Measurements from ENCODE around the gene USP24. TPM values are rescaled to one million over a fixed set of nuclear protein-coding genes. Genes with fewer than 3 reads are reported as not detected.
A peak's percentile ranks its signal among the peaks of the same experiment; 100 is the strongest.

USP24 gene
- total RNA-seq, 1 donor from 2014 or later = 30.8 TPM

DNA sequence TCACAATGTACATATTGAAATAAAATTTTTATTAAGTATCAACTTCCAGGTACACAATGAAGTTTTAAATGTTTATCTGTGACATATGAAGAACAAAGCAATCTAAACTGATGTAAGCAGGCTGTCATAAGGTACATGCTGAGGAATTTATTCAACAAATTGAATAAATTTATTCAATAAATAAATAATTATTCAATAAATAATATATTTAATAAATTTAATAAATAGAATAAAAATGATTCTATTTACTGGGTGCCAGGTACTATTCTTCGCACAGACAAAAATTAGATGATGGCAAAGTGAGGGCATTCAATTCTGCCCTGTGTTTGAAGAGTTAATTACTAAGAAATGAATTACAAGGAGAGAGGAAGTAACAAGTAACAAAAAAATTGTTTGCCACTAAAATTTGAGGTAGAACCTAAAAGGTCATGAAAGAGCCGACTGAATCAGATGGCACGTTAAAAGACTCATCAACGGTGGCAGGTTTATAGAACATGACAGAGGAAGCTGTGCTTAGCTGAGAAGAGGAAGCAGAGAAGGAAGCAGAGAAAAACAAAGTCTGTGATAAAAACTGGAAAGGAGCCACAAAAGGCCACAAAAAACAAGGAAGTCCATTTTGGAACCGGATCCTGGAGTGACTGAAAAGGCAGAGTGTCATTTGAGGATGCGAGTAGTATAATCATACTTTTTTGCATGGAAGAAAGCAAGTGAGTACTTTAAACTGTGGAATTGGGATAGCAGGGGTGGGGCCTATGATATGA lies 2.2 kb upstream of the USP24 start:
- TF ChIP-seq, protein P1, sequence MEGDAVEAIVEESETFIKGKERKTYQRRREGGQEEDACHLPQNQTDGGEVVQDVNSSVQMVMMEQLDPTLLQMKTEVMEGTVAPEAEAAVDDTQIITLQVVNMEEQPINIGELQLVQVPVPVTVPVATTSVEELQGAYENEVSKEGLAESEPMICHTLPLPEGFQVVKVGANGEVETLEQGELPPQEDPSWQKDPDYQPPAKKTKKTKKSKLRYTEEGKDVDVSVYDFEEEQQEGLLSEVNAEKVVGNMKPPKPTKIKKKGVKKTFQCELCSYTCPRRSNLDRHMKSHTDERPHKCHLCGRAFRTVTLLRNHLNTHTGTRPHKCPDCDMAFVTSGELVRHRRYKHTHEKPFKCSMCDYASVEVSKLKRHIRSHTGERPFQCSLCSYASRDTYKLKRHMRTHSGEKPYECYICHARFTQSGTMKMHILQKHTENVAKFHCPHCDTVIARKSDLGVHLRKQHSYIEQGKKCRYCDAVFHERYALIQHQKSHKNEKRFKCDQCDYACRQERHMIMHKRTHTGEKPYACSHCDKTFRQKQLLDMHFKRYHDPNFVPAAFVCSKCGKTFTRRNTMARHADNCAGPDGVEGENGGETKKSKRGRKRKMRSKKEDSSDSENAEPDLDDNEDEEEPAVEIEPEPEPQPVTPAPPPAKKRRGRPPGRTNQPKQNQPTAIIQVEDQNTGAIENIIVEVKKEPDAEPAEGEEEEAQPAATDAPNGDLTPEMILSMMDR (IDR thresholded peaks at IDR 0.05; ENCODE audit: insufficient read depth, low read depth, low read length) = no peak
- DNase-seq (ENCODE audit: low read depth) = no peak
- Histone ChIP-seq H3K27ac (ENCODE audit: low read depth, low read length) (no peak overlapping the region), H3K4me2 (ENCODE audit: low read length) (no peak overlapping the region), H2AFZ (ENCODE audit: low read depth, low read length) (no peak overlapping the region), H3K4me3 (ENCODE audit: insufficient read depth, low read depth, low read length) (no peak overlapping the region), H3K36me3 (ENCODE audit: insufficient read depth, low read length) (no peaks in the 10 kb centered on the region), H3K9me3 (ENCODE audit: insufficient read depth, low read depth, low read length) (no peaks in the 10 kb centered on the region), H4K20me1 (ENCODE audit: insufficient read depth, low read length) (peaks cover 19% of the 10 kb centered on the region), H3K4me1 (ENCODE audit: insufficient read depth, low read length) (peaks cover 11% of the 10 kb centered on the region), H3K27me3 (ENCODE audit: insufficient read depth, low read length) (no peaks in the 10 kb centered on the region), H3K79me2 (ENCODE audit: insufficient read depth, low read length) (peaks cover 32% of the 10 kb centered on the region), H3K9ac (ENCODE audit: low read length) (no peak overlapping the region)
- Mint-ChIP-seq H3K4me1 (ENCODE audit: low read depth, unreplicated experiment) (peaks cover 24% of the 10 kb centered on the region), H3K36me3 (ENCODE audit: low read depth, unreplicated experiment) (no peaks in the 10 kb centered on the region), H3K9me3 (ENCODE audit: unreplicated experiment) (no peaks in the 10 kb centered on the region), H3K27me3 (ENCODE audit: low read depth, unreplicated experiment) (peaks cover 2% of the 10 kb centered on the region), H3K4me3 (ENCODE audit: unreplicated experiment) (no peak overlapping the region), H3K27ac (ENCODE audit: unreplicated experiment) (no peak overlapping the region)
- FAIRE-seq = no peak

DNA sequence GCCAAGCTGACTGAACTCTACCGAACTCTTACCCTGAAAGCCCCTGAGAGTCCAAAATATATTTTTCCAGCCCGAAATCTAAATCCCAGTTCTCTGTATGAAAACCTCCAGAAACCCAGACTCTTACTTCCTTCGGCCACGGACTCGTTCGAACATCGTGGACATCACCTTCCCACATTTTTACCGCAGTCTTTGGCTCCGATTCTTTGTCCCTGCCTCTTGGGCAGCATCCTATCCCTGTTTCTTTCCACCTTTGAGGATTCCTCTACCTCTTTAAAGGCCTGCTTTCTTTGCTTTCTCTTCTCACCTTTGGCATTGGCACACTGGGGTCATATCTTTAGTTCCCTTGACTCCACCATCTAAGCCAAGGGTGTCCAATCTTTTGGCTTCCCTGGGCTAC lies 932 bp upstream of the USP24 start:
- no peak for FAIRE-seq
- Histone ChIP-seq H3K4me2 (ENCODE audit: low read length) (peak overlapping the region; percentile 99), H3K27me3 (ENCODE audit: insufficient read depth, low read length) (no peaks in the 10 kb centered on the region), H3K27ac (ENCODE audit: low read depth, low read length) (peak overlapping the region; percentile 77), H3K36me3 (ENCODE audit: insufficient read depth, low read length) (no peaks in the 10 kb centered on the region), H3K9ac (ENCODE audit: low read length) (peak overlapping the region; percentile 93), H3K4me3 (ENCODE audit: insufficient read depth, low read depth, low read length) (peak overlapping the region; percentile 80), H4K20me1 (ENCODE audit: insufficient read depth, low read length) (peaks cover 30% of the 10 kb centered on the region), H3K79me2 (ENCODE audit: insufficient read depth, low read length) (peaks cover 45% of the 10 kb centered on the region), H3K4me1 (ENCODE audit: insufficient read depth, low read length) (peaks cover 11% of the 10 kb centered on the region), H2AFZ (ENCODE audit: low read depth, low read length) (peak overlapping the region; percentile 83), H3K9me3 (ENCODE audit: insufficient read depth, low read depth, low read length) (no peaks in the 10 kb centered on the region)
- Mint-ChIP-seq H3K36me3 (ENCODE audit: low read depth, unreplicated experiment) (no peaks in the 10 kb centered on the region), H3K4me1 (ENCODE audit: low read depth, unreplicated experiment) (peaks cover 37% of the 10 kb centered on the region), H3K4me3 (ENCODE audit: unreplicated experiment) (peak overlapping the region; percentile 98), H3K27me3 (ENCODE audit: low read depth, unreplicated experiment) (peaks cover 2% of the 10 kb centered on the region), H3K9me3 (ENCODE audit: unreplicated experiment) (no peaks in the 10 kb centered on the region), H3K27ac (ENCODE audit: unreplicated experiment) (peak overlapping the region; percentile 97)
- no peak for TF ChIP-seq EZH2 (IDR thresholded peaks at IDR 0.05; ENCODE audit: insufficient read depth, low read length)
- TF ChIP-seq, protein P1 (IDR thresholded peaks at IDR 0.05; ENCODE audit: insufficient read depth, low read depth, low read length) = no peak
- DNase-seq (ENCODE audit: low read depth) = no peak

DNA sequence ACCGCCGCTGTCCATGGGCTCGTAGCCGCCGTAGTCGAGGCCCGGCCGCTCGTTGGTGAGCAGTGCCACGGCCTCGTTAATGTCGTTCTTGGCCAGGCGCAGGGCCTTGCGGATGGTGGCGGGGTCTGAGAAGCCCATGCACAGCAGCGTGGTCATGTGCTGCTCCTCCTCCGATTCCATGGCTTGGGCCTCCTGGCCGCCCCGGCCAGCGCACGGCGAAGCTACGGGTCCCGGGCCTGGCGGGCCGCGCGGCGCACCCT lies 300 bp downstream of the USP24 start:
- no peak for TF ChIP-seq EZH2 (IDR thresholded peaks at IDR 0.05; ENCODE audit: insufficient read depth, low read length)
- TF ChIP-seq, protein P1 (IDR thresholded peaks at IDR 0.05; ENCODE audit: insufficient read depth, low read depth, low read length) = no peak
- Histone ChIP-seq H3K36me3 (ENCODE audit: insufficient read depth, low read length) (no peaks in the 10 kb centered on the region), H3K9ac (ENCODE audit: low read length) (peak overlapping the region; percentile 93), H4K20me1 (ENCODE audit: insufficient read depth, low read length) (peaks cover 39% of the 10 kb centered on the region), H3K4me2 (ENCODE audit: low read length) (peak overlapping the region; percentile 99), H3K27ac (ENCODE audit: low read depth, low read length) (peak overlapping the region; percentile 77), H3K27me3 (ENCODE audit: insufficient read depth, low read length) (no peaks in the 10 kb centered on the region), H2AFZ (ENCODE audit: low read depth, low read length) (peak overlapping the region; percentile 83), H3K4me1 (ENCODE audit: insufficient read depth, low read length) (peaks cover 11% of the 10 kb centered on the region), H3K4me3 (ENCODE audit: insufficient read depth, low read depth, low read length) (peak overlapping the region; percentile 80), H3K9me3 (ENCODE audit: insufficient read depth, low read depth, low read length) (no peaks in the 10 kb centered on the region), H3K79me2 (ENCODE audit: insufficient read depth, low read length) (peaks cover 58% of the 10 kb centered on the region)
- H3K9me3 Mint-ChIP-seq (ENCODE audit: unreplicated experiment) = no peaks in the 10 kb centered on the region
- no peak overlapping the region for H3K27ac Mint-ChIP-seq (ENCODE audit: unreplicated experiment)
- DNase-seq (ENCODE audit: low read depth) = peak; percentile 46
- peak overlapping the region; percentile 73 for H3K4me3 Mint-ChIP-seq (ENCODE audit: unreplicated experiment)
- peaks cover 40% of the 10 kb centered on the region for H3K4me1 Mint-ChIP-seq (ENCODE audit: low read depth, unreplicated experiment)
- no peaks in the 10 kb centered on the region for H3K36me3 Mint-ChIP-seq (ENCODE audit: low read depth, unreplicated experiment)
- no peak for FAIRE-seq
- H3K27me3 Mint-ChIP-seq (ENCODE audit: low read depth, unreplicated experiment) = no peaks in the 10 kb centered on the region

Measured in astrocyte (in vitro differentiated cells and primary cell).